NCI-H460 (cell line): Measurements from ENCODE around the gene CANT1. TPM values are rescaled to one million over a fixed set of nuclear protein-coding genes. Genes with fewer than 3 reads are reported as not detected.
A peak's percentile ranks its signal among the peaks of the same experiment; 100 is the strongest.
"Not testable (repeated sequence)": the region's sequence is repeated elsewhere in the genome, so short reads cannot be mapped to it uniquely, and the experiment has no call there.

Experiments used
- DNase-seq: peaks from one replicate; pipeline ENCODE4 v3.0.0-alpha.2; 2016; ENCODE audit warnings: low read depth; ENCODE audit errors: extremely low read depth
- total RNA-seq: library from RNA; depleted of rRNA; stranded (reverse); fragments of >200 nt; shearing (Covaris generic); gene quantifications from 2 replicates; pipeline ENCODE4 v1.2.3, GENCODE V29; 2014

The CANT1 gene
- total RNA-seq, 1 experiment from 2014 or later = 36.1 TPM

DNA sequence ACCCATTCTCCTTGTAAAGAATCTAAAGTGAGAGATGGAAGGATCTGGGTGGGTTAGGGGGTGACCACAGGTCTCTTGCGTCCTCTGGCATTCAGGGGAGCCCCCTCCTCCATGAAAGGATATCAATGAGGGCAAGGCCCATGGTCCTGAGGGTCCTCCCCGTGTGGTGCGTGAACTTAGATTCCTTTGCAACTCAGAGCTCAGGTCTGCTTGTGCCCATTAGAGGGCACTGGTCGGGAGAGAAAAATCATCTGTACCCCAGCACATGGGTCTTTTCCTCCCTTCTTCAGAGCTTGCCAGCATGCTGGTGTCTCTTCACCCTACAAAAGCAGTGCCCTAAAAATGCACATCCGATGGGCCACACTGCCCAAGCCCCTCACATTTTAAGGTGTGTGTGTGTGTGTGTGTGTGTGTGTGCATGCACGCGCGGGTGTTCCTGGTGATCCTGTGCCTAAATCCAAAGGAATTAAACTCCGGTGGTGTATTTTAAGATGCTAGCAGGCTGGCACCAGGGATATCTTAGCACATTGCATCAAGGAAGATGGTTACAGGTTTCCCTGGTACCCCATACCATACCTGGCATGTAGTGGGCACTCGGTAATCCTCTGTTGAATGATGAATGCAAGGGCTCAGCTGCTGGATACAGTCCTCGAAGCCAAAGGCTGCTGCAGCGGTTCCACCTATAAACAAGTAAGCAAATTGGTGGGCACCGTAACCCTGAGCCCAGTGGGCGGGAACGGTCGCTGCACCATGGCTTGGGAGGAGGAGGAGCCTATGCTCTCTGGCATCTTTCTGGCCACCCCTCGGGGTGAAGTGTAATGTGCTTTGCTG is 19.1 kb upstream of the CANT1 start:
- no peak for DNase-seq

DNA sequence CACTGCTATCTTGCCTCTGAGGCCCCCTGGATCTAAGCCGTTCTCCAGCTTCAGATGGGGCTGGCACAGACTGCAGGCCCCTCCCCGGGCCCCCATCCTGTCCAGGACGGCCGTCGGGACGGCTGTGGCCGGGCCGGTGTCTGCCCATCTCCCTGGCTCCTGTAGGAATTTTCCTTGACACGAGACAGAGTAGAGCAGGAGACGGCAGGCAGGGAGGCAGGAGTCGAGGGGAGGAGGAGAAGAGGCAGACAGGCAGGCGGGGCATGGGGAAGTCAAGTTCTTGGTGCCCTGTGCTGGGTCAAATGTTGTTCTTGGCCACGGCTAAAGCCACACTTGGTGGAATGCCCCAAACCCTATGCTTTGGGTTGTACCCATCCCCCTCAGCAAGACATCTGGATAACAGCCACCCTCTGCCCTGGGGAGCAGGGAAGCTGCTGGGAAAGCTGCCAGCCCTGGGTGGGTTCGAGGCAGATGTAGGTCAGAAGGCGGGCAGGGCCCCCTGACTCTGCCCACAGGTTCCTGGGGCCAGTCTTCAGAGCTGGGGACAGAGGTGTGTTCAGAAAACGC is 18.4 kb upstream of the CANT1 start:
- no peak for DNase-seq

DNA sequence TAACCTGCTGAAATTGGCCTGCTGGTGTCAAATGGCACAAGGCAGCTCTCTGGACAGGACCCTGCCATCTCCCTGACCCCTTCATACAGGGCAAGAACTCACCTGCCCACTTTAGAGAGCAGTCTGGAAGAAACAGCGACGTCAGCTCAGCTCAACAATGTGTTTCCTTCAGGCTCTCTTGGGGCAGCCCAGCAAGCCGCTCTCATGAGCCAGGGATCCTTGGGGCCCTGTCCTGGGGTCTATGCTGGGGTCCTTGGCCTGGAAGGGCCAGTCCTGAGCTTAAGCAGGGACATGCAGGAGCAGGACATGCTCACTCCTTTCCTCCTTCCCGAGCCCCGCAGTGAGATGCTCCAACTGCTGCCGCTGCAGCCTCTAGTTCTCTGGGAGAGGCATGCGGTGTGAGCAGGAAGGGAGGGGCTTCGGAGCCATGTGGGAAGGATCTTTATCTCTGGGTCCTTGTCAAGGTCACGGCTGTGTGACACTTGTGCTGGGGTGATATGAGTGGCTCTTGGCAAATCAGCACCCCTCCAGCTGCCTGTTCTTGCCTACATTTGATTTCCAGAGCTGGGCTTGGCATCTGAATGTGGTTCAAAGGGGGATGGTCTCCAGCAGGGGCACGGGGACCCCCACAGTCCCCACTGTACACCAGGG is 17.8 kb upstream of the CANT1 start:
- DNase-seq = no peak

DNA sequence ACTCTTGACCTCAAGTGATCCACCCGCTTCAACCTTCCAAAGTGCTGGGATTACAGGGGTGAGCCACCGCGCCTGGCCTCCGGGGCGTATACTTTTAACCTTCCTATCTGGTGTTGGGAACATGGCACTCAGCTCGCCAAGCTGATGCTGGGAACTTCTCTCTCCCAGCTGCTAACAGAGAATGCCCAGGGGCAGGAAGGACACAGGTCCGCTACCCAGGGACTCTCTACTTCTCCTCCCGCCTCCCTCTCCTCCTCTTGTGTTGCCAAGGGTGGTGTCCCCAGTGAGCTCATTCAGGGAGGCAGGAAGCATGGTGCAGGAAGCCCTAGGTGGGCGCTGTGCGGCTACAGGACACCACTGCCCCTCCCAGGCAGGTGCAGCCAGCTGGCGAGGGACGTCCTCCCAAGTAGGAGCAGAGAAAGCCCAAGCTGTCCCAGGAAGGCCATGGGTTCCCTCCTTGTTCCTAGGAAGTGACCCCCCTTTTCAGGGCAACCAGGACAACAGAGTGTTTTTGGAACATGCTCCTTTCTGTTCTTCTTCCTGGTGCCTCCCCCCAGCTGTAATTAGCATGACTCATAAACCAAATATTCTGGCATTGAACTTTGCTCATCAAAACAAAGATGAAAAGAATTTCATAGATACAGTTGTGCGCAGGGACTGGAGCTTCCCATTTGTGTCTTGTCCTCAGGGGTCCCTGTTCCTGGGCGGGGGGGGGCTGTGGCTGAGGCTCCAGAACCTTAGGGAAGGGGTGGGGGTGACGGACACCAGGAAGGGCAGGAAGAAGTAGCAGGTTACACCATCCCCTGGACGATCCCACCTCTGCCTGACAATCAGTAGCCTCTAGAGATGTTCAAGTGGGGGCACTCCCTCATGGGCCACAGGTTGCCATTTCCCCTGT is 17.1 kb upstream of the CANT1 start:
- DNase-seq = no peak

DNA sequence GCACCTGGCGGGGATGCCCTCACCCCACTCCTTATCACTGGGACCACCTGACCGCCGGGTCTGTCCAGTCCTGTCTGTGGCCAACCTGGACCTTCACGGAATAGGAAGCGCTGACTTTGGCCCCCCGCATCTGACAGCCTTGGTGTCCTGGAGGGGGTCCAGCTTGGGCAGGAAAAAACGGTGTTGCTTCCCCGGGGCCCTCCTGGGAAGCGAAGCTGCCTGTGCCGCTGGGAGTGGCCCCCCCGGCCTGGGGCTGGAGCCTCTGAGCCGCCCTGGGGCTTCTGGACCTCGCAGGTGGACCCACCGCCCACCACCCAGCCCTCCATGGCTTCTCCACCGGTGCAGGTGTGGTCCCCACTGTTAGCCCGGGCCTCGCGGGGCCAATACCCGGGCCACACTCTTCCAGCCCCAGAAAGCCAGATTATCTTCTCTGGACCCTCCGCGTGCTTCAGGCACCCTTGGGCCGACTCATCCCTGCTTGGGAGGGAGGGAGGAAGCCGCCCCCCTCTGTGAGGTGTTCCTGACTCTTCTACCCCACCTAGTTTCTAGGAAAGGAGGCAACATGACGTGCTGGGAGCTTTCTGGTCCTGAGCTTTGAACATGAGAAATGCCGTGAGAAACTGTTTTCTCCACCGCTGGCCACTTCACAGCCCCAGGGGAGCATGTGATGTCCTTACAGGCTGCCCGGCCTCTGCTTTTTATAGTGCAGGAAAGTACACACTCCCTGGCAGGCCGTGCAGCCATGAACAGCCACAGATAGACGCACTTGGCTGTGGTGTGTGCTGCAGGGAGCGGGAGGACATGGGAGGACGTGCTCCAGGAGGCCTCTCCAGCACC is 15.6 kb upstream of the CANT1 start:
- DNase-seq = no peak

DNA sequence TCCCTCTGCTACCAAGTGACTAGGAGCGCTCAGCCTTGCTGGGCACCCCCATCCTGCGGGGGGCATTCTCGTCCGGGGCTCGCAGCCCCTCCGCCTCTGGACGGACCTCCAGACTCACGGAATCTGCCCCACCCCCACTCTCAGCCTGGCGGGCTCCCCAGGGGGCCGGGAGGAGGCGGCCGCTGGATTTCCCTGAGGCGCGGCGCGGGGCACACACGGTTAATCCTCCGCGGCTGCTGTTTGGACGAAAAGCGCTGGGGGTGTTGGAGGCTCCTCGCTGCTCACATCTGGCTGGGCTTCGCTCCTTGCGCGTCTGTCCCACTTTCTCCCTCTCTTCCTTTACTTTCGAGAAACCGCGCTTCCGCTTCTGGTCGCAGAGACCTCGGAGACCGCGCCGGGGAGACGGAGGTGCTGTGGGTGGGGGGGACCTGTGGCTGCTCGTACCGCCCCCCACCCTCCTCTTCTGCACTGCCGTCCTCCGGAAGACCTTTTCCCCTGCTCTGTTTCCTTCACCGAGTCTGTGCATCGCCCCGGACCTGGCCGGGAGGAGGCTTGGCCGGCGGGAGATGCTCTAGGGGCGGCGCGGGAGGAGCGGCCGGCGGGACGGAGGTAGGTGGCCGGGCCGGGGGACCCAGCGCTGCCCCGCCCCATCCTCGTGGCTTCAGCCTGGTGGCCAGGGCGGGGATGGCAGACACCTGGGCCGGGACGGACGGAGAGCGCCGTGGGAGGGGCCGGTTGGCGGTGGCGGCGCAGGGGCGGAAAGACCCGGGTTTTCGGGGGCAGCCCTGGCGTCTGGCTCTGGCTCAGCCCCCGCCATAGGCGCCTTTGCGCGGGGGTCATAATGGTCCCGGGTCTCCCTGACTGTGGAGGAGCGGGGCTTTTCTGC is 14.6 kb upstream of the CANT1 start, which contains the start of gene C1QTNF1:
Gene C1QTNF1, plus strand, starts transcription at position 284 of the 886 bp plus-strand sequence. CDS start 19,800 bp downstream, outside the sequence.
- no peak for DNase-seq

DNA sequence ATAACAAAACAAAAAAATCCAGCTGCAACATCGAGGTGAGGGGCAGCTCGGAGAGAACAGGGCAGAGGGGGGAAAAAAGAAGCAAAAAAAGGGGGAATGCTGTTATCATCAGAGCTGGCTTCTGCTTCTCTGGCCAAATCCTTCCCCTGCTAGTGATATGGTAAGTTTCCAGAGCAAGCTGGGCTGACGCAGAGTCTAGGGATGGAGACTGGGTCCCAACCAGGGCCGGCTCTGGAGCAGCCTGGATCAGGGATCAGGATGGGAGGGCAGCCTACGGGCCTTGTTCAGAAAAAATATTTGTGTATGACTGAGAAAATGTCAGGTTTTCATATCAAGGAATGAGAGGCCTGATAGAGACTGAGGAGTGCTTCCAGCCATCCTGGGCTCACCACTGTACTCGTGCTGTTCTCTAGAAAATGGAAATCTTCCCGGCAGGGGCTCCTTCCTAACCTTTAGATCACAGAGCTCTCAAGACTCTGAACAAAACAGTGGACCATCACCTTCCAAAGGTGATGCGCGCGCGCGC is 13.7 kb upstream of the CANT1 start:
- no peak for DNase-seq

- DNase-seq = no peak
Measured at GRCh38 chr17:79022507-79022991, 13.0 kb upstream of the CANT1 start.

DNA sequence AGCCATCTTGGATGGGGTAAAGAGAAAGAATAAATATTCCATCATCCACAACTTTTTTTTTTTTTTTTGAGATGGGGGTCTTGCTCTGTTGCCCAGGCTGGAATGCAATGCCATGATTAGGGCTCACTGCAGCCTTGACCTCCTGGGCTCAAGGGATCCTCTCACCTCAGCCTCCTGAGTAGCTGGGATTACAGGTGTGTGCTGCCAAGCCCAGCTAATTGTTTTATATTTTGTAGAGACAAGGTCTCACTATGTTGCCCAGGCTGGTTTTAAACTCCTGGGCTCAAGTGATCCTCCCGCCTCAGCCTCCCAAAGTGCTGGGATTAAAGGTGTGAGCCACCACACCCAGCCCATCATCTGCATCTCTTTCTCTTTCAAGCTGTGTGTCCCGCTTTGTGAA is 12.4 kb upstream of the CANT1 start:
- DNase-seq = not testable (repeated sequence)

DNA sequence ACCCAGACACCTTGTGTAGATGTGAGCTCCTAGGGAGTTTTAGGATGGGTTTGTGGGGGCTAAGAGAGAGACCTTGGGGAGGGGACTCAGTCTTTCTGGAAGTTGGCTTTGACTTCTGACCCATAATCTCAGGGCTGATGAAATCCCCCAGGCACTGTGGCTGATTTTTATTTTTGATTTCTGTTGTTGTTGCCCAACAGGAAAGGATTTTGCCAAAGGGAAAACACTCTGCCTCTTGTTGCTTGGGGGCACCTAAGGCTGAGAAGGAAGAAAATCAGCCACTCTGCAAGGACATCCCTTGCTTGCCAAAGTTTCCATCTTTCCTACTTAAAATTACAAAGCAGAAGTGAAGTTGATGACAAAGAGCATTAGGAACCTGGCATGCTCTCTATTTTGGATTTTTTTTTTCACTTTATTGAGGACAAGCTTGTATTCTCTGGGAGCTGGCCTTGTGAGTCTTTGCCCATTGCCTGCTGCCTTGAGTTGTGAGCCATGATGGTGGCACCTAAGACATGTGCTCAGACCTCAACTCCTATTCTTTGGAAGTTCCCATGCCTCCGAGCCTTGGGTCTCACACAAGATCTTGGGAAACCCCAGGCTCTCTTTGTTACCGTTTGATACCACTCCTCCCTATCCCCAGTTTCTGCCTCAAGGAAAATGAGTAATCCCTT is 11.2 kb upstream of the CANT1 start:
- no peak for DNase-seq

DNA sequence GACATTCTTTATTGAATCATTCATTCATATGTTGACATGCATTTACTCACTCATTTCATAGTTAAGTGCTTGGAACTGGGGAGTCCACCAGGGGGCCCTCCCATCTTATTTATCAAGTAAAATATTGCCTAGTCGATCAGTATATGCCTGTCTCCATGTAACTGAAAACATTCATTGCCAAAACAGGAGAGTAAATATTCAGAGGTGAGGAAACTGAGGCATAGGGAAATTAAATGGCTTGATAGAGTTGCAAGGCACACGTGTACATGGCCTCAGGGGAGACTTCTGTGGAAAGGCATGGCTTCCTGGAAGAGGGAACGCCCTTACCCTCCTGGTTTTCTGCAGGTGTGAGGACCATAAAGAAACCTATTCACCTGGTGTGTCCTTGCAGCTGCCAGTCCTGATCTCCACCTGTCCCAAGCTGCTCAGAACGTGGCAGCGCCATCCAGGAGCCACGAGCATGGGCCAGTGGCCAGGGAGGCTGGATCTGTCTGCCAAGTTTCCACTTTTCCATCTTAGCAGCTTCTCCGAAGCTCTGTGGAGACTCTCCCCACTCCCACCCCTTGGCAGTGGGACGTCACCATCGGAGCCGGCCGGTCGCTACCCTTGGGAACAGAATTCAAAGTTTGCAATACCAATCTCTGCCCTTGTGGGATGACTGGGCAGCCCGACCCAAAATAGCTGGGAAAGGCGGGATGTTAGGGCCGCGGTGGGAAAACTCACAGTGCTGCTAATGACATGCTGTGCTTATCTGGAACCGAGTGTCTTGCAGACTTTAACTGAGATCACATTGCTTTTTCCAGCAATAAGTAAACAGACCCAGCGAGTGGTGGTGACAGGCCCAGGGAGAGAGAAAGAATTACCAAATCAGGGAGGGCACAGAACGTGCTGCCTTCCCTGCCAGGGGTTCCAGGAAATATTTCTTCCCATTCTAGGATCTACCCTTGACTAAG is 10.3 kb upstream of the CANT1 start:
- DNase-seq = peak; percentile 62

- DNase-seq = no peak
Measured at GRCh38 chr17:79019261-79019631, 9.7 kb upstream of the CANT1 start.

GRCh38 chr17:79018370-79018695 is 8.8 kb upstream of the CANT1 start:
- no peak for DNase-seq

GRCh38 chr17:79017546-79018369 is 8.2 kb upstream of the CANT1 start:
- DNase-seq = no peak

DNA sequence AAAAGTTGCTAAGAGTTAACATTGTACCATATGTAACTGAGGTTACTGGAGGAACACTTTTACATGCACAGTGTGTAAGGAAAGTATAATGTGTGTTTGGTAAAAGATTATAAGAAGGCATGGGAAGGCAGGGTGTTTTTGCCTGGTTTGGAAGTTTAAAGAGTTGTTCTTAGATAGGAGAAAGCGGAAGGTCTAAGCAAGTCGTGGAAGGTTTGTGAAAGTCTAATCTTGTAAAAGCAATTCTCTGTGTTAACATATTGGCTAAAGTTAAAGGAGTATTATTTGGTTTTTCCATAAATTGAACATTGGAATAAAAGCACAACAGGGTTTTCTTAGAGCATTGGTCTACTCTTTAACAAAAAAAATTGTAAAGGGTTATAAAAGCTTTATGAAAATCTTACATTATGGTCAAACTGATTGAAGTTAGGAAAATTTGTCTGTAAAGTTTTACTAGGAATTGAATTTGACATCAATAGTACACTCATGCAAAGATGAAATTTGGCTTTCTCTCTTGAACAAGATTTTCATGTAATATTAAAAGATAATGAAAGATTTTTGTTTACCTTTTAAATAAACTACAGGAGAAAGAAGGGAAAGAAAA is 4.7 kb upstream of the CANT1 start:
- no peak for DNase-seq
